Upper lobe of right lung (tissue), 1 donor: Measurements from ENCODE around the gene SF3B2. TPM values are rescaled to one million over a fixed set of nuclear protein-coding genes. Genes with fewer than 3 reads are reported as not detected.
"Not testable (repeated sequence)": the region's sequence is repeated elsewhere in the genome, so short reads cannot be mapped to it uniquely, and the experiment has no call there.

Experiments used
- ATAC-seq: fragments of 200-7000 bp; cut with Tn5 transposase; one replicate; pipeline ENCODE4 v1.9.1; 2020; ENCODE audit warnings: mild to moderate bottlenecking, moderate library complexity
- DNase-seq: peaks from one replicate; pipeline ENCODE4 v3.0.0-alpha.2; 2020
- H3K27ac ChIP-seq: fragments of 200-600 bp; one replicate; pipeline ENCODE4 v1.8.0; 2022
- H3K27me3 ChIP-seq: fragments of 200-600 bp; one replicate; pipeline ENCODE4 v1.8.0; 2022; ENCODE audit warnings: mild to moderate bottlenecking
- H3K36me3 ChIP-seq: fragments of 200-600 bp; one replicate; pipeline ENCODE4 v1.8.0; 2022
- H3K4me1 ChIP-seq: fragments of 200-600 bp; one replicate; pipeline ENCODE4 v1.8.0; 2022
- H3K4me3 ChIP-seq: fragments of 200-600 bp; one replicate; pipeline ENCODE4 v1.8.0; 2022; ENCODE audit warnings: mild to moderate bottlenecking
- H3K9me3 ChIP-seq: fragments of 200-600 bp; one replicate; pipeline ENCODE4 v1.8.0; 2022
- CTCF ChIP-seq: fragments of 200-600 bp; IDR thresholded peaks from one replicate; pipeline ENCODE4 v1.8.0; 2022; ENCODE audit warnings: antibody characterized with exemption
- intact Hi-C: fragments of 100-400 bp; cut with DNase I; formaldehyde crosslinking; loops from one replicate; pipeline ENCODE4 v1.11.0; 2022
- total RNA-seq: library from RNA; stranded (reverse); fragmentation: NEBNext Ultra II Directional; extraction: Animal tissue kit (Norgen Biotek cat#: 25700); gene quantifications from one replicate; pipeline ENCODE4 v1.2.1, GENCODE V29; 2021
- donor health status: DM: no; HTN: yes; CAD: no; lungs with severe emphysema.

SF3B2 gene
- total RNA-seq, 1 donor from 2014 or later = 149 TPM

- no peak for TF ChIP-seq CTCF
- H3K9me3 ChIP-seq = no peaks in the 10 kb centered on the region
- peaks cover 48% of the 10 kb centered on the region for H3K4me1 ChIP-seq
- H3K4me3 ChIP-seq = no peak overlapping the region
- DNase-seq (no peak), ATAC-seq (peak; percentile 47)
- H3K36me3 ChIP-seq = no peaks in the 10 kb centered on the region
- intact Hi-C loops = no loop called here
- H3K27ac ChIP-seq = no peak overlapping the region
- no peaks in the 10 kb centered on the region for H3K27me3 ChIP-seq
These were observed 59.9 kb downstream of the SF3B2 start for GRCh38 chr11:66112041-66112491.

- H3K9me3 ChIP-seq = no peaks in the 10 kb centered on the region
- H3K36me3 ChIP-seq = no peaks in the 10 kb centered on the region
- ATAC-seq = peak; percentile 67
- peaks cover 48% of the 10 kb centered on the region for H3K4me1 ChIP-seq
- no peak for TF ChIP-seq CTCF
- no peak overlapping the region for H3K4me3 ChIP-seq
- no peak for DNase-seq
- no peaks in the 10 kb centered on the region for H3K27me3 ChIP-seq
- intact Hi-C loops = no loop called here
- no peak overlapping the region for H3K27ac ChIP-seq
These were observed 60.7 kb downstream of the SF3B2 start for GRCh38 chr11:66112601-66113499.

GRCh38 chr11:66114957-66115356 lies 62.8 kb downstream of the SF3B2 start:
- peak overlapping the region; percentile 45 for H3K27ac ChIP-seq
- not testable (repeated sequence) for ATAC-seq

GRCh38 chr11:66115638-66116301 lies 63.6 kb downstream of the SF3B2 start:
- ATAC-seq (no peak), DNase-seq (no peak)
- Histone ChIP-seq H3K27ac (peak overlapping the region; percentile 45), H3K36me3 (no peaks in the 10 kb centered on the region), H3K4me1 (peaks cover 62% of the 10 kb centered on the region), H3K27me3 (no peaks in the 10 kb centered on the region), H3K4me3 (no peak overlapping the region), H3K9me3 (no peaks in the 10 kb centered on the region)
- TF ChIP-seq CTCF = no peak
- intact Hi-C loops = no loop called here

More at GRCh38 chr11:66114957-66115356, 62.8 kb downstream of the SF3B2 start:
- H3K4me3 ChIP-seq, H3K36me3 ChIP-seq, DNase-seq, intact Hi-C loops, H3K9me3 ChIP-seq, H3K27me3 ChIP-seq: not testable (repeated sequence)
- peaks cover 61% of the 10 kb centered on the region for H3K4me1 ChIP-seq

- Histone ChIP-seq H3K36me3 (no peaks in the 10 kb centered on the region), H3K9me3 (no peaks in the 10 kb centered on the region), H3K27me3 (no peaks in the 10 kb centered on the region), H3K4me3 (no peak overlapping the region), H3K27ac (no peak overlapping the region), H3K4me1 (peaks cover 58% of the 10 kb centered on the region)
- intact Hi-C loops = no loop called here
- ATAC-seq (no peak), DNase-seq (no peak)
- no peak for TF ChIP-seq CTCF
These were observed 64.6 kb downstream of the SF3B2 start for GRCh38 chr11:66116576-66117361.
